Measurements from ENCODE around the gene NRGN.

NRGN gene

GRCh38 chr11:124739479-124740276 is at the start of gene NRGN:
NRGN (plus strand) TSS chr11:124739942; CDS start chr11:124740085, 143 bp downstream.
- DNase-seq (ENCODE audit: low spot score), result peak; percentile 80

GRCh38 chr11:124693142-124693541 is 46.6 kb upstream of the NRGN start:
- no peak for DNase-seq (ENCODE audit: low spot score)

- DNase-seq (ENCODE audit: low spot score), result no peak
These were observed 40.2 kb upstream of the NRGN start for GRCh38 chr11:124699547-124699946.

- DNase-seq (ENCODE audit: low spot score), result no peak
These were observed 39.7 kb upstream of the NRGN start for GRCh38 chr11:124700028-124700427.

GRCh38 chr11:124707829-124708228 is 31.9 kb upstream of the NRGN start:
- DNase-seq (ENCODE audit: low spot score), result no peak

GRCh38 chr11:124712392-124712791 is 27.4 kb upstream of the NRGN start:
- DNase-seq (ENCODE audit: low spot score), result no peak

GRCh38 chr11:124716591-124716990 is 23.2 kb upstream of the NRGN start:
- DNase-seq (ENCODE audit: low spot score), result no peak

- no peak for DNase-seq (ENCODE audit: low spot score)
These were observed 22.3 kb upstream of the NRGN start for GRCh38 chr11:124717421-124717785.

- peak; percentile 19 for DNase-seq (ENCODE audit: low spot score)
These were observed 21.7 kb upstream of the NRGN start for GRCh38 chr11:124717786-124718651.

GRCh38 chr11:124718801-124719200 is 20.9 kb upstream of the NRGN start:
- DNase-seq (ENCODE audit: low spot score), result no peak

- DNase-seq (ENCODE audit: low spot score), result no peak
These were observed 20.2 kb upstream of the NRGN start for GRCh38 chr11:124719534-124719933.

GRCh38 chr11:124722176-124722575 is 17.6 kb upstream of the NRGN start:
- no peak for DNase-seq (ENCODE audit: low spot score)

- no peak for DNase-seq (ENCODE audit: low spot score)
These were observed 14.6 kb upstream of the NRGN start for GRCh38 chr11:124724979-124725718.

GRCh38 chr11:124725719-124726105 is 14.0 kb upstream of the NRGN start:
- DNase-seq (ENCODE audit: low spot score), result no peak

- DNase-seq (ENCODE audit: low spot score), result no peak
These were observed 12.3 kb upstream of the NRGN start for GRCh38 chr11:124727474-124727873.

GRCh38 chr11:124728134-124728533 is 11.6 kb upstream of the NRGN start:
- no peak for DNase-seq (ENCODE audit: low spot score)

GRCh38 chr11:124729571-124729970 is 10.2 kb upstream of the NRGN start:
- no peak for DNase-seq (ENCODE audit: low spot score)

GRCh38 chr11:124732230-124732629 is 7.5 kb upstream of the NRGN start:
- DNase-seq (ENCODE audit: low spot score), result no peak

GRCh38 chr11:124736736-124737135 is 3.0 kb upstream of the NRGN start:
- DNase-seq (ENCODE audit: low spot score), result no peak

- no peak for DNase-seq (ENCODE audit: low spot score)
These were observed 2.0 kb upstream of the NRGN start for GRCh38 chr11:124737638-124738305.

- DNase-seq (ENCODE audit: low spot score), result no peak
These were observed 846 bp upstream of the NRGN start for GRCh38 chr11:124738713-124739478.
